ENCODE results near the gene HNRNPLL. TPM values are rescaled to one million over a fixed set of nuclear protein-coding genes. Genes with fewer than 3 reads are reported as not detected.

The HNRNPLL gene
- total RNA-seq, 1 experiment from 2014 or later, result 73.8 TPM

GRCh38 chr2:38517284-38517683 lies 85.4 kb downstream of the HNRNPLL start:
- Histone ChIP-seq H3K9me3 (ENCODE audit: low read depth, low read length, poor library complexity, severe bottlenecking) (no peaks in the 10 kb centered on the region), H3K27ac (ENCODE audit: low read depth, low read length, poor library complexity, severe bottlenecking) (no peak overlapping the region), H3K4me1 (ENCODE audit: insufficient read depth, low read length, poor library complexity, severe bottlenecking) (no peaks in the 10 kb centered on the region), H3K4me3 (ENCODE audit: low read depth, low read length, poor library complexity, severe bottlenecking) (no peak overlapping the region), H3K27me3 (replicated peaks; ENCODE audit: insufficient read depth, low read depth, low read length, poor library complexity) (no peaks in the 10 kb centered on the region), H3K36me3 (ENCODE audit: insufficient read depth, low read length, poor library complexity, severe bottlenecking) (no peaks in the 10 kb centered on the region)
- no TSS peak for BruUV-seq (replicated peaks)
- POLR2A ChIA-PET (ENCODE audit: low non-redundant PET), result no interaction called here
- CTCF ChIA-PET, result no interaction called here
- intact Hi-C loops (cut with micrococcal nuclease; ENCODE audit: unreplicated experiment), result no loop called here
- TF ChIP-seq EZH2 (IDR thresholded peaks at IDR 0.05; ENCODE audit: borderline replicate concordance, low read depth, low read length, poor library complexity, severe bottlenecking), result no peak
- TF ChIP-seq CTCF (conservative IDR thresholded peaks at IDR 0.05; ENCODE audit: low read depth, low read length), result no peak
- no peak for DNase-seq (ENCODE audit: low spot score)

GRCh38 chr2:38516526-38516925 lies 86.2 kb downstream of the HNRNPLL start:
- no peaks in the 10 kb centered on the region for H3K36me3 ChIP-seq (ENCODE audit: insufficient read depth, low read length, poor library complexity, severe bottlenecking)
- BruUV-seq (replicated peaks), result no TSS peak
- no peaks in the 10 kb centered on the region for H3K4me1 ChIP-seq (ENCODE audit: insufficient read depth, low read length, poor library complexity, severe bottlenecking)
- DNase-seq (ENCODE audit: low spot score), result no peak
- H3K4me3 ChIP-seq (ENCODE audit: low read depth, low read length, poor library complexity, severe bottlenecking), result no peak overlapping the region
- CTCF ChIA-PET, result no interaction called here
- H3K27me3 ChIP-seq (replicated peaks; ENCODE audit: insufficient read depth, low read depth, low read length, poor library complexity), result no peaks in the 10 kb centered on the region
- intact Hi-C loops (cut with micrococcal nuclease; ENCODE audit: unreplicated experiment), result no loop called here
- H3K9me3 ChIP-seq (ENCODE audit: low read depth, low read length, poor library complexity, severe bottlenecking), result no peaks in the 10 kb centered on the region
- no peak overlapping the region for H3K27ac ChIP-seq (ENCODE audit: low read depth, low read length, poor library complexity, severe bottlenecking)
- no peak for TF ChIP-seq CTCF (conservative IDR thresholded peaks at IDR 0.05; ENCODE audit: low read depth, low read length)
- TF ChIP-seq EZH2 (IDR thresholded peaks at IDR 0.05; ENCODE audit: borderline replicate concordance, low read depth, low read length, poor library complexity, severe bottlenecking), result no peak
- POLR2A ChIA-PET (ENCODE audit: low non-redundant PET), result no interaction called here

- TF ChIP-seq CTCF (conservative IDR thresholded peaks at IDR 0.05; ENCODE audit: low read depth, low read length) (no peak), EZH2 (IDR thresholded peaks at IDR 0.05; ENCODE audit: borderline replicate concordance, low read depth, low read length, poor library complexity, severe bottlenecking) (no peak)
- H3K36me3 ChIP-seq (ENCODE audit: insufficient read depth, low read length, poor library complexity, severe bottlenecking), result no peaks in the 10 kb centered on the region
- ChIA-PET CTCF (no interaction called here), POLR2A (ENCODE audit: low non-redundant PET) (no interaction called here)
- intact Hi-C loops (cut with micrococcal nuclease; ENCODE audit: unreplicated experiment), result no loop called here
- no peak overlapping the region for H3K27ac ChIP-seq (ENCODE audit: low read depth, low read length, poor library complexity, severe bottlenecking)
- H3K9me3 ChIP-seq (ENCODE audit: low read depth, low read length, poor library complexity, severe bottlenecking), result no peaks in the 10 kb centered on the region
- H3K27me3 ChIP-seq (replicated peaks; ENCODE audit: insufficient read depth, low read depth, low read length, poor library complexity), result no peaks in the 10 kb centered on the region
- no peaks in the 10 kb centered on the region for H3K4me1 ChIP-seq (ENCODE audit: insufficient read depth, low read length, poor library complexity, severe bottlenecking)
- BruUV-seq (replicated peaks), result no TSS peak
- no peak overlapping the region for H3K4me3 ChIP-seq (ENCODE audit: low read depth, low read length, poor library complexity, severe bottlenecking)
- DNase-seq (ENCODE audit: low spot score), result no peak
Observed at GRCh38 chr2:38516122-38516521, 86.6 kb downstream of the HNRNPLL start.
